ENCODE data around the gene CYP2F1.
A peak's percentile ranks its signal among the peaks of the same experiment; 100 is the strongest.
"Not testable (repeated sequence)": the region's sequence is repeated elsewhere in the genome, so short reads cannot be mapped to it uniquely, and the experiment has no call there.

Gene CYP2F1

DNA sequence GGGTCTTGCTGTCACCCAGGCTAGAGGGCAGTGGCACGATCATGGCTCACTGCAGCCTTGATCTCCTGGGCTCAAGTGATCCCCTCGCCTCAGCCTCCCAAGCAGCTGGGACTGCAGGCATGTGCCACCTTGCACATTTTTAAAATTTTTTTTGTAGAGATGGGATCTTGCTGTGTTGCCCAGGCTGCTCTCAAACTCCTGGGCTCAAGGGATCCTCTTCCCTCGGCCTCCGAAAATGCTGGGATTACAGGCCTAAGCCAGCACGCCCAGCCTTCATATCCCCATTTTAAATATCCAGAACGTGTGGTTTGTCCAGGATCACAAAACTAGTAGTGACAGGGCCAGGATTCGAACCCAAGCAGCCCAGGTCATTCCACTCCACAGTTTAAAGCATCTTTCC is 13.1 kb downstream of the CYP2F1 start:
- DNase-seq = not testable (repeated sequence)

DNA sequence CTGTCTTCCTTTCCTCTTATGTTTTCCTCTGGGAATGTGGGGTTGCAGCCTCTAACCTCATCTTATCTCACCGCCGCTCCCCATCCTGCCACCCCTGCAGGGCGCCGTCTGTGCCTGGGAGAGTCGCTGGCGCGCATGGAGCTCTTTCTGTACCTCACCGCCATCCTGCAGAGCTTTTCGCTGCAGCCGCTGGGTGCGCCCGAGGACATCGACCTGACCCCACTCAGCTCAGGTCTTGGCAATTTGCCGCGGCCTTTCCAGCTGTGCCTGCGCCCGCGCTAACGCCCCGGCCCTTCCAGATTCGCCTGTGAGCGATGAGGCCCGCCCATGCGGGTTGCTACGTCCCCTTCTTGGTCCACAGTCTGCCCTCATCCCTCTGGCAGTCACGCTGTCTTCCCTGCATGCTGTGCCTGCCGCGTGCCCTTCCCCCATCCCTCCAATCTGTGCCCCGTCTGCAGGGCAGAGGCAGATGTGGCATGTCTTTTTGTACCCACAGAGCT is 13.6 kb downstream of the CYP2F1 start:
- peak; percentile 90 for DNase-seq

DNA sequence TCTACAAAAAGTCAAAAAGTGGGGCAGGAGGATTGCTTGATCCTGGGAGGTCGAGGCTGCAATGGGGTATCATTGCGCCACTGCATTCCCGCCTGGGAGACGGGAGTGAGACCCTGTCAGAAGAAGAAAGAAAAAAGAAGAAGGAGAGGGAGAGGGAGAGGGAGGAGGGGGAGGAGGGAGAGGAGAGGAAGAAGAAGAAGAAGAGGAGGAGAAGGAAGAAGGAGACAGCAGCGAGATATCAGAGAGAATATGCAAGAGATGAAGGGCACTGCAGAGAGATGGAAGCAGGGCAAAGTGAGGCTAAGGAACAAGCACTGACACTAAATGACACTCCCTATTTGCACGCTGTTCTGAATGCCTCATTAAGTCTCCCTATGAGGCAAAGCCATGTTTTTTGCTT is 14.5 kb downstream of the CYP2F1 start:
- no peak for DNase-seq

DNA sequence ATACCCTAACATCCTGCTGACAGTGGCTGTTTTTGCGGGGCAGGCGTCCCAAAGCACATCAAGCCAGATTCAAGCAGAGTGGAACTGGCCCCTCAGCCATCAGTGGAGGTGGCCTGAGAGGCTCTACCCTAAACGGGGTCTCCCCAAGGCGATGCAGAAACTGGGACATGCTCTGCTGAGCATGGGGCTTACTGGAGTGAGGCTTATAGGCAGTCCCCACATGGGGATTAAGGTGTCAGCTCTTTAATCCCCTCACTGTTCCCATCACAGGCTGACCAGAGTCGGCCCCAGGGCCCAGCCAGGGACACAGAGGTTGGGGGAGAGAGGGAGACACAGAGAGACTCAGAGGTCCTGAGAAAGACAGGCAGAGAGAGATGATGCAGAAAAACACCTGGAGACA is 17.0 kb downstream of the CYP2F1 start:
- no peak for DNase-seq

DNA sequence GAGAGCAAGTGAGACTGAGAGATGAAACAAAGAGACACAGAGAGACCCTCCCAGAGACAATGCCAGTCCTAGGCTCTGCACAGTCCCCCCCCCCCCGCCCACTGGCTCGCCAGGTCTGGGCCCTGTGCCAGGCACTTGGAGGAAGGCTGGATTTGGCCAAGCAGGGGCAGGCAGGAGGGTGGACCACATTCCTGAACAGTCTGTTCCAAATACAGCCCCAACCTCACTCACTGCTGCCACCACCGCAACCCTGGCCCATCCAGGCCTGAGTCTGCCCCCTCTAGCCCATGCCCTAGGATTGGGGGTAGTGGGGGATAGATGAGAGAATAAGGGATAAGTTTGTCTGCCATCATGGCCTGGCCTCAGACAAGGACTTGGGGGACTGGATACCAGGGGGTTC is 19.0 kb downstream of the CYP2F1 start:
- no peak for DNase-seq

DNA sequence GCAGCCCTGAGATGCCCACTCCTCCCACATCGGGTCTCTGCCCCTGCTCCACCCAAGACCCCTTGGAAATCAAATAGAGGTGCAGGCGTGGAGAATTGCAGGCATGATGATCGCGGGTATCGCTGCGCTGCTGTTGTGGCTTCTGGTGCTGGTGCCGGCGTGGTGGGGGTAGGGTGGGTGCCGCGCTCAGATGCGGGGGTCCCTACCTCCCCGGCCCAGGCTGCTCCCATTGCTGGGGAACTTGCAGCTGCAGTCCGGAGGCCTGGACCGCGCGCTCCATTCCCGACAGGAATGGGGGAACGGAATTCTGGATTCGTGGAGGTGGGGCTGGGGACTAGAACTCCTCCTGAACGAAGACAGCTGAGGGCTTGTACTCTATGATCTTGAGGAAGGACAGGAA is 20.4 kb downstream of the CYP2F1 start:
- no peak for DNase-seq

DNA sequence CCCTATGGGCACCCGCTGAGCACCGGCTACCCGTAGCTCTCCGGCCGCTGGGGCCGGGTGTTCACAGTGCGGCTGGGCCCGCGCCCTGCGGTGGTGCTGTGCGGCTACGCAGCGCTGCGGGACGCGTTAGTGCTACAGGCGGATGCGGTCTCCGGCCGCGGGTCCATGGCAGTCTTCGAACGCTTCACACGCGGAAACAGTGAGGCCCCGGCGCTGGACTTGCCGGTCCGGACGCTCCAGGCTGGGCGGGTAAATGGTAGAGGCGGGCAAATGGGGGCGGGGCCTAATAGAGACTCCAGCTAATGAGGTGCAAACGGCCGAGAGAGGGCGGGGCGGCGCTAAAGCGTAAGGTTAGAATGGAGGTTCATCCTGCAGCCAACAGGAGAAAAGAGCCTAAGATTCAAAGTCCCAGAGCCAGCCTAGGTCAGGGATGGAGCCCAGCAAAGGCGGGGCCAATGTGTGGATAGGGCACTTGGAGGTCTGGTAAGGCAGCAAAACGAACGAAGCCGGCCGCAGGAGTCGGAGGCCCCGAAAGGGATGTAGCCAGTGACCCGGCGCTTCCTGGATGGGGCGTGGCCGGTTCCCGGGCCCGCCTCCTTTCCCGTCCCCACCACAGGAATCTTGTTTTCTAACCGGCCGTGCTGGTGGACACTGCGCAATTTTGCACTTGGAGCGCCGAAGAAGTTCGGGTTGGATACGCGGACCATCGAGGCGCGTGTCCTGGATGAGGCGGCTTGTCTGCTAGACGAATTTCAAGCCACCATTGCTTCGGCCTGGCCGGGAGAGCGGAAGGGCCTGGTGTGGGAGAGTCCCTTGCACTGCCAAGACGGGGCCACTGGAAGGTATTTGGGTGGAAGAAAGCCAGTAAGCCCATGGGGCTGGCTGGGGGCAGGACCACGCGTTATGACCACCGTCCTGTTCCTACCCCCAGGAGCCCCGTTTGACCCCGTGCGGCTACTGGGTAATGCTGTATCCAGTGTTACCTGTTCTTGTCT is 21.5 kb downstream of the CYP2F1 start:
- DNase-seq = peak; percentile 60

DNA sequence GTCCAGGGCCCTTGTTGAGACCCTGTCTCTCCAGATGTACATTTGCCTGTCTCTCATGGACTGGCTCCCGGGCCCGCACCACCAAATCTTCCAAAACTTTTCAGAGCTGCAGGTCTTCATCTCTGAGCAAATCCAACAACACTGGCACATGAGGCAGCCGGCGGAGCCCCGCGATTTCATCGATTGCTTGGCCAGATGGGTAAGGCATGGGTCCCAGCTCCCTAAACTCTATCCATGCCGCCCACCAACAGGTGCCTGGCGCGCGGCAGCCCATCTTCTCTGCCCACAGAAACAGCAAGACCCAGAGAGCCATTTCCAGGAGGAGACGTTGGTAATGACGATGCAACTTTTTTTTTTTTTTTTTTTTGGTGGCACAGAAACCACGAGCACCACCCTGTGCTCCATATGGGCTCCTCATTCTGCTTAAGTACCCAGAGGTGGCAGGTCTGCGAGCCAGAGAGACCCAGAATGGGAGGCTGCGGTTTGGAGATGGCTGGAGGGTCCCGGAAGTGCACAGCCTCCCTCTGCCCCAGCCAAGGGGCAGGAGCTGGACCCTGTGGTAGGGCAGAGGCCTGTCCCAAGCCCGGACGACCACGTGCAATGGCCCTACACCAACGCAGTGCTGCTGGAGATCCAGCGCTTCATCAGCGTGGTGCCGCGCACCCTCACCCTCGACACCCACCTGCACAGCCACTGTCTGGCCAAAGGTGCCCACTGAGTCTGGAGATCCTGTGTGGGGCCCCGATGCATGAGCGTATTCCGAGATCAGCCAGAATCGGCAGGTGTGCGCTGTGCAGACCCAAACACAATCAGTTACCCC is 22.6 kb downstream of the CYP2F1 start:
- no peak for DNase-seq

DNA sequence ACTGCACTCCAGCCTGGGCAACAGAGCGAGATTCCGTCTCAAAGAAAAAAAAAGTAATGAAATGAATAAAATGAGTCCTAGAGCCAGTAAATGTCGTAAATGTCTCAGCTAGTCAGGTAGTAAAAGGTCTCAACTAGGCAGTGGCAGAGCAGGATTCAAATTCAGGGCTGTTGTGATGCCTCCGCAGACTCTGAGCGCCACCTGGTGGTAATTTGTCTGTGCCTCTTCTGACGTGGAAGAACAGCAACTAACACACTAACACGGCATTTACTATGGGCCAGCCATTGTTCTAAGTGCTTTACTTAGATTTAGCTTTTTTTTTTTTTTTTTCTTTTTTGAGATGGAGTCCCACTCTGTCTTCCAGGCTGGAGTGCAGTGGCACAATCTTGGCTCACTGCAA is 30.2 kb downstream of the CYP2F1 start:
- DNase-seq = peak; percentile 82

DNA sequence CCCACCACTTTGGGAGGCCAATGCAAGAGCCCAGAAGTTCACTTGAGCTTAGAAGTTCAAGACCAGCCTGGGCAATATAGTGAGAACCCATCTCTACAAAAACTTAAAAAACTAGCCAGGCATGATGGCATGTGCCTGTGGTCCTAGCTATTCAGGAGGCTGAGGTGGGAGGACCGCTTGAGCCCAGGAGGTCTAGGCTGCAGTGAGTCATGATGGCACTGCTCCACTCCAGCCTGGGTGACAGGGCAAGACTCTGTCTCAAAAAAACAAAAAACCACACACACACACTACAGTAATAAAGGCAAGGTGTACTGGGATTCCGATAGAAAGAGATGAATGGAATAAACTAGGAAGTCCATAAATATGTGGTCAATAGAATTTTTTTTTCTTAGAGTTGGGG is 35.6 kb downstream of the CYP2F1 start:
- DNase-seq = no peak

DNA sequence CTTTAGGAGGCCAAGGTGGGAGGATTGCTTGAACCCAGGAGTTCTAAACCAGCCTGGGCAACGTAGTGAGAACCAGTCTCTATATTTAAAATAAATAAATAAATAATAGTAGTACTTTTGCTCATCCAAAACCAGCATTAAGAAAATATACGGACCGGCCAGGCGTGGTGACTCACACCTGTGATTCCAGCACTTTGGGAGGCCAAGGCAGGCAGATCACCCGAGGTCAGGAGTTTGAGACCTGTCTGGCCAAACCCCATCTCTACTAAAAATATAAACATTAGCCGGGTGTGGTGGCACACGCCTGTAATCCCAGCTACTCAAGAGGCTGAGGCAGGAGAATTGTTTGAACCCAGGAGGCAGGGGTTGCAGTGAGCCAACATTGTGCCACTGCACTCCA is 36.8 kb downstream of the CYP2F1 start:
- not testable (repeated sequence) for DNase-seq

DNA sequence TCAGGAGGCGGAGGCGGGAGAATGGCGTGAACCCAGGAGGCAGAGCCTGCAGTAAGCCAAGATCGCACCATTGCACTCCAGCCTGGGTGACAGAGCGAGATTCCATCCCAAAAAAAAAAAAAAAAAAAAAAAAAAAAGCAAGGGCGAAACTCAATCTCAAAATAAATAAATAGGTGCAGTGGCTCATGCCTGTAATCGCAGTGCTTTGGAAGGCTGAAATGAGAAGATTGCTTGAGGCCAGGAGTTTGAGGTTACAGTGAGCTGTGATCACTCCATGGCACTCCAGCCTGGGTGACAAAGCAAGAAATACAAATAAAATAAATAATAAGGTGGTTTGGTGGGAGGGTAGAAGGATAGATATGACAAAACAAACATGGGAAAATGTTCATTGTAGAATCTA is 39.8 kb downstream of the CYP2F1 start:
- DNase-seq = no peak

DNA sequence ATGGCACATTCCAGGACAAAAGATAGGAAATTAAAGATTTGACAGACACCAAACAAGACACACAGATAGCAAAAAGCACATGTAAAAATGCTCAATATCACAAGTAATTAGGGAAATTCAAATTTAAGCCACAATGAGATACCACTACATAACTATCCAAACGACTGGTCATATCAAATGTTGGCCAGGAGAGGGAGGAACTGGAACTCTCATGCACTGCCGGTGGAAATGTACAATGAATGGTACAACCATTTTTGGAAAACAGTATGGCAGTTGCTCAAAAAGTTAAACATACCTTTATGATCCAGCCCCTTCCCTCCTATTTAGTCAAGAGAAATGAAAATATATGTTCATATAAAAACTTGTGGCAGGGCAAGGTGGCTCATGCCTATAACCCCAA is 42.0 kb downstream of the CYP2F1 start:
- no peak for DNase-seq

DNA sequence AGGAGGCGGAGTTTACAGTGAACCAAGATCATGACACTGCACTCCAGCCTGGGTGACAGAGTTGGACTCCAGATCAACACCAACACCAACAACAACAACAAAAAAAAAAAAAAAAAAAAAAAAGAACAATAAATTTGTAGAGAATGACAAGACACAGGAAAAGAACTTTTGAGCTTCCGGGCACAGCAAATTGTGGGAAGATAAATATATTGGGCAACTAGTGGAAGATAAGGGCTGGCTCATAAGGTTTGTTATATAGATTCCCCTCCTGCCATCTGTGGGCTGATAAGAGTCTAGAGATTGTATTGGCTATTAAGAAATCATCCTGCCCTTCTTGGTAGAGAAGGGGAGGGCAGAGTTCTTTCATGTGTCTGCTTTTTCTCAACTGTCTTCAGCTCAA is 45.6 kb downstream of the CYP2F1 start:
- DNase-seq = no peak

DNA sequence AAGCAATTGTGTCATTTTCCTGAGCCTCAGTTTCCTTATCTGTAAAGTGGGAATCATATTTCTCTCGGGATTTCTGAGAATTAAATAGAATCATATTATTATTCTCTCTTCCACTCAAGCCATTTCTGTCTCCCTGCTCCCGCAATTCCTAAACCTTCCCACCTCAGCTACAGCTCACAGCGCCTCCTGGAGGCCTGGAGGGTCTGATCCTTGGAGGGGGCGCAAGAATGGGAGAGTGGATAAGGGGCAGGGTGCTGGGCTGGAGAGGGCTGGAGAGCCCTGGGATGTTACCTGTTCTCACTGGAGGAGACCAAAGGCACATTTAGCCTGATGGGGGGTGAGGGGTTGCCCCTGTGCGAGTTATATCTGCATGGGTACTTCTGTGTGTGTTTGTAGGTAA is 47.7 kb downstream of the CYP2F1 start:
- no peak for DNase-seq

DNA sequence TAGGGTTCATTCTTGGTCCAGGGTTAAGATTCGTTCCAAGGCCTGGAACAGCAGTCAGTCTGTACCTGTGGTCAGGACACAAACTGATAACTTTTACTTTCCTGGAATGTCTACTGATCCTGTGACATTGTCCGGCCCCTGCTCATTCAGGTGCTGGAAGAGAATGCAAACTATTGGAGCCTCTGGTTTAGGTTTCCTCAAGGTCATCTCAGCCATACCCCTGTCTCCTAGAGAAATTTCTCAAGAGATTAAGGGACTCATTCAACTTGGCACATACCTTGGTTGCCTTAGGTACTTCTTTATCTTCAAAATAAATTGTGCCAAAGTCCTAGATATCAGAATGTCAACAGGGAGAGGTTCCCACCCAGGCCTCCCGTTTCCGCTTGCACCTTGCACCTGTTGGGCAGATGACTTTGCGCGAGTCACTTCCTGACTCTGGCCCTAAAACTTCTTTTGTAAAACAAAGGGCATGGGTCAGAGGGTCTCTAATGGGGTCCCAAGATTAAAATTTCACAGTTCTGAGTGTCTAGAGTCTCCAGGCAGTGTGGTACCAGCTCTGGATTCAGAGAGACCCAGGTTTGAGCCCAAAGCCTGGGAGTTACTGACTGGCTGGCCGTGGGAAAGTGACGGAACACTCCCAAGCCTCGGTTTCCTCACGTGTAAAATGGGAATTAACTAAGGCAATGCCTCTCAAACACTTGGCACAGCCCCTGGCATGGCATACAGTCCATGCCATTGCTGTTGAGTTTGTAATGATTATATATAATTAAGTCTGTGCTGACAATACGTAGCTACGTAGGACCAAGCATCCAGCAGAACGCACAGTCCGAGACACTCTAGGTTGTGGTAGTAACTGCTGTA is 52.9 kb downstream of the CYP2F1 start:
- no peak for DNase-seq

DNA sequence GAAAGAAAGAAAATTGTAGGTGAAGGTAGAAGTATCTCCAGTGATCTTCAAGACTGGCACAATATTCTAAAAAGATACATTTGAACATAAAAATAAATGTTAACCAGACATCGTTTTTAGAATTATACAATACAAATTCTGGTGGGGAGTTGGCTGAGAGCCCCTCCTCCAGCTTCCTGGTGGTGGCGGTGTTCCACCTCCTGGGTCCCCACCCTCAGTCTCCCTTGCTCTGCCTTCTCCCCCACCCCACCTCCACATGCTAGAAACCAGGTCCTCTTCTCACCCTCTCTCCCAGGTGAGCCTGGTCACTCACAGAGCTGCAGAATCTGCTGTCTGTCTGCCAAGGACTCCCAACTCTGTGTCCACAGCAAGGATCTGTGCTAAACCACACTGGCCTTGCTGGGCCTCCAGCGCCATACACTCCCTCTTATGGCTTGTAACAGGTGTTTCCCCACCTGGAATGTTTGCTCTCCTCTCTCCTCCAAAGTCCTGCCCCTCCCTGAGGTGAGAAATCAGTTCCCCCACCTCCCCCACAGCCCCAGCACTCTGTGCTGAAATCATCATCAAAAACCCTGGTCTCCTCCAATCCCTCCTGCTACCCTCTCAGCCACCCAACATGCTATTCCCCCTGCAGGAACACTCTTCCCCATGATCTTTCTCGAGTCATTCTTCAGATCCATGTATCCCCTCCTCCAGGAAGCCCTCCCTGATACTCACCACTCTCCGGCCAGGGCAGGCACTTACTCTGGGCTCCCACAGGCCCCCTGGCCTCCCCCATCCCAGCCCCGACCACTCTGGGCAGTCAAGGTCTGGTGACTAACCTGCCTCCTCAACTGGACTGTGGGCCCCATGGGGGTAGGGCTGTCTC is 58.3 kb downstream of the CYP2F1 start:
- no peak for DNase-seq

DNA sequence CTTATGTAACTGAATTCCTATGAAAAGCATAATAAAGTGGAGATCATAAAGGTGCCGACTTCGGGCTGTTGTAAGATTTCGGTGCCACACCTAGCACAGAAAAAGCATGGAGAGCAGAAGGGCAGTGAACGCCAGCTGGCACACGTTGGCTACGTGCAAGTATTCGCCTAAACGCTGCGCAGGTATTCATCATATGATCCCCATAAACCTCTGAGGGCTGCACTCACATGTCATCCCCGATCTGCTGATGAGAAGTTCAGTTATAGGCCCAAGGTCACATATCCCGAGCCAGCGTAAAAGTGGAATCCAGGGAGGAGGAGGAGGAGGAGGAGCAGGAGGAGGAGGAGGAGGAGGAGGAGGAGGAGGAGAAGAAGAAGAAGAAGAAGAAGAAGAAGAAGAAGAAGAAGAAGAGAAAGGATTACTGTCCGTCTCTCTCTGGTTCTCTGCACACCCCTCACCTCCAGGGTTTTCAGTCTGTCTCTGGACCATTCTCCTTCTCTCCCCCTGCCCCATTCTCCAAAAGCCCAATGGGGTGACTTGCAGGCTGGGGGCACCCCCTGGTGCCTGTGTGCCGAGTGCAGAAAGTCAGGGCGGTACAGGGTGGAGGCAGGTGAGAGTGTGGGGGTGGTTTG is 60.2 kb downstream of the CYP2F1 start:
- no peak for DNase-seq

DNA sequence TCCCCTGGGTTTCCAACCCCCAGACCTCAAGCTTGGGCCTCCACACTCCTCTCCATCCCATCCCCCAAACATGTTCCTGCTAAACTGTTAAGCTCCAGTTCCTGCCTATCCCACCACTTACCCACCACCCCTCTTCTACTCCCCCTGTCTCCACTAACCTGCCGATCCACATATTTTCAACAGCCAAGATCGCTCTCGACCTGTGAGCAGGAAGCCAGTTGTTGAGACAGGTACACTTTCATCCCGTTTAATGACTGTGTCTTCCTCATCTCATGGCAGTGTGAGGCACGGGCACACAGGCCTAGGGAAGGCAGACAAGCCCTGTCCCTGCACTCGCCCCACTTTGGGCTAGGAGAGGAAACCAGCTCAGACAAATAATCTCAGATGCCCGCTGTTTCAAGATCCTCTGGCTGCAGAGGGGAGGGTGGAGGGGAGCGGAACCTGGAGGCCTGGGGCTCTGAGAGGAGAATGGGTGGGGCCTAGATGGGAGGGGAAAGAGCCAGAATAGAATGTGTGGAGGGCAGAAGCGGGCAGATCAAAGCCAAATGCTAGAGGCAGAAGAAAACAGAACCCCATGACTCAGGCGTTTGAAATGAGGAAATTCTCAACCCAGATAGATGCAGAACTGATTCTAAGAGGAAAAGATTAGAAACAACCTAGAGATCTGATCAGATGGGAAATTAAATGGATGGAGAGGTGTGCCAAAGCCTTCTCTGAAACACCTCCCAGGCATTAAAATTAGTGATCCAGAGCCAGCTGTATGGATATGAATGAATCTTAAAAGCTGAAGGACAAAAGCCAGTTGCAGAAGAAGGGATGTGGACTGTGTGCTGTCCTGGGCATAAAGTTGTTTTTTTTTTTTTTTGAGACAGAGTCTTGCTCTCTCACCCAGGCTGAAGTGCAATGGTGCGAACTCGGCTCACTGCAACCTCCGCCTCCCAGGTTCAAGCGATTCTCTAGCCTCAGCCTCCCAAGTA is 61.9 kb downstream of the CYP2F1 start:
- peak; percentile 85 for DNase-seq
